GM21515 (cell line): Measurements from ENCODE around the gene KRT35.

Experiments used
- ATAC-seq: cut with Tn5 transposase; IDR thresholded peaks from one replicate; pipeline ENCODE4 v1.9.1; 2021; ENCODE audit not compliant: unreplicated experiment

KRT35 gene

DNA sequence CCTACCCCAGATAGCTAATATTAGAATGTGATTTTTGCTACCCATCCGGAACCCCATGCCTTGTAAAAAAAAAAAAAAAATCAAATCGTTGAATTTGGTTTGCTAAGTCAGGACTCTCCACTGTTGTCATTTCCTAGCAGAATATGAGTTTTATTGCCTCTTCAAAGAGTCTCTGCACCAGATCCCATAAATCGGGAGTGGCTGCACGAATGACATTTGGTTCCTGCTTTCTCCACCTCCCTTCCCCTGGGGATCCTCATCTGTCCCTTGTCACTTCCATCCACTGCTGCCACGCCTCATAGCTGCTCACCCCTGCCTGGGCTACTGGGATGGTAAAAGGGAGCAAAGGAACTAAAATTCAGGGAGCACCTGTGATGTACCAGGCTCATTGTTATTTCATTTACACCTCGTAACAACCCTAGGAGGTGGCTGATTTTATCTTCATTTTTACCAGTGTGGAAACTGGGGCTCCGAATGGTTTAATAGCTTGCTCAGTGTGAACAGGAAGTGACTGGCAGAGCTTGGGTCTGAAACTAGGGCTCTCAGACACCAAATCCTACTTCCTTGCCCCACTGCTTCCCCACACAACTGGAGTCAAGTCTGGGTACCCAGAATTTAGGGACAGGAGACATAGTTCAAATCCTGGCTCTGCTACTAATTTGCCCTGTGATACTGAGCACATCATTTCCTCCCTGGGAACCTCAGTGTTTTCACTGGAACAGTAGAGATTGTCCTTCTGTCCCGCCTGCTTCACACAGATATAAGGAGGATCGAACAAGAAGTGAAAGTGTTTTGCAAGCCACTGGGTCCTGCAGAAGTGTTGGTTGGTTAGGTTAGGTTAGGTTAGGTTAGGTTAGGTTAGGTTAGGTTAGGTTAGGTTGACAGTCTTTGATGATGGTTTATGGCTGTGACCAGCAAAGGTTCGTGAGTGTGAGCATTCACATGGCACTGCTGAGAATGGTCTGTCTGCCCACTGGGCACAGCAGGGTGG, 9.3 kb upstream of the KRT35 start:
- ATAC-seq = no peak

- no peak for ATAC-seq
These were observed 8.6 kb upstream of the KRT35 start, which contains the start of gene KRT36 for GRCh38 chr17:41489531-41489930. Gene KRT36, minus strand, starts transcription at chr17:41489910. Its CDS starts 46 bp downstream, at chr17:41489864.

- no peak for ATAC-seq
These were observed 6.0 kb upstream of the KRT35 start for GRCh38 chr17:41486809-41487530.

DNA sequence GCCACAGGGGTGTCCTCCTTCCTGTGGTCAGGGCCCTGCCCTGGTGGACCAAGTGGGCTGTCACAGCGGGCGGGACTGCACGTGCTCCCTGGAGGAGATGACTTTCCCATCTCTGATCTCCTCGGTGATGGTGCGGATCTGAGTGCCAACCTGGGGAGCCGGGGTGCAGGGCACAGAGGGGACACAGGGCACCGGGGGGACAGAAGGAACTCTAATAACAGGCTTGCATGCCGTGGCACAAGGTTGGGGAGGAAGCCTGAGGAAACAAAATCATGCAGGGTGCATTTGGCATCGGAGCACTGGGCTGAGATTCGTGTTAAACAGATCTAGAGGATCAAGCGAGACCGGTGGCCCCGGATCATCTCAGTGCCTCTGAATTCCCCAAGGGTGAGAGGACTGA, 5.4 kb upstream of the KRT35 start:
- no peak for ATAC-seq

GRCh38 chr17:41484920-41485904, 4.3 kb upstream of the KRT35 start:
- ATAC-seq = no peak

DNA sequence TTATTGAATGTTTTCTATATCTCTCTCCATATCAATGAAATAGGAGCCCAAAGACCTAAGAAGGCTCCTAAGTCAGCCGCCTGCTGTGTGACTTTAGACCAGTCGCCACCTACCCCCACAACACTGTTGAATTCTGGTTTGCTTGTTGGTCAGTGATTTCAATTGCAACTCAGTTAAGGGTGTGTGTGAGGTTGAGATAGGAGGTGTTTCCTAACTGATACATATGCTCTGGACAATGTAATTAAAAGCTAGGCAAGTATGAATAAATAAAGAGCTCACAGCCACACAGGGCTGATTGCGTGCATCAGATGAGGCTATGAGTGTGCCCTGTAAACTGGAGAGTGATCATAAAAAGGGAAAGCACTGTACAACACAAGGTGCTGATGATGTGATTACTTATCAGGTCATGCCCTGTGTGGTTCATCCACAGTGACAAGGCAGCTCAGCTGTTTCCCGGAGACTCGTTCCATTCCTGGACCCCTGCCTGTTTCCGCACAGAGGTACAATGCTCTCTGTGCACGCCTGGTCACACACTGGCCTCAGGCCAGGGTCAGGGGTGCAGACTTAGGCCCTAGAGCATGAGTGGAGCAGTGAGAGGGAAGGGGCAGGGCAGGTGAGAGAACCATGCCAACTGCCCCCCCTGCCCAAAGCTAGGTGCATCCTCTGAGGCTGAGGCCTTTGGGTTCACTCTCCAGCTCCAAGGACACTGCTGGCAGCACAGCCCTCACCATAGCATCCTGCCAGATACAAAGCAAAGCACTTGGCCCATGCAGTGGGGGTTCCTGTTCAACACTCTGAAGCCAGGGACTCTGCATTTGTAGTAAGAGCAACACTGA, 3.3 kb upstream of the KRT35 start:
- ATAC-seq = no peak

DNA sequence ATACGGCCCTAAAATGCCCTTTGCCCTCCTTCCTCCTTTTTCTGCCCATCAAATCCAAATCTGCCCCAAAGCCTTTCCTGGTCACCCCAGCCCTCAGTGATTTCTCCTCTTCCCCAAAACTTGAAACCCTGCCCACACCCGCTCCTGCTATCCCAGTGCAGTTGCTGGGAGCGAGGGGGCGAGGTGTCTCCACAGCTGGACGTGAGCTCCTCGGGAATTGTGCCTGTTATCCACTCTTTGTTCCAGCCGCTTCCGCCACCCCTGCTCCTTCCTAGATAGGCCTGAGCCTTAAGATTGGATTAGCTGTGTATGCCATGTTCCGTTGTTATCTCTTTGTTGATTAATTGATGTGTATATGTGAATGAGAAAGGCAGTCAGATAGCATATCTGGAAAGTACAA, 2.6 kb upstream of the KRT35 start:
- no peak for ATAC-seq

GRCh38 chr17:41480581-41480980, 370 bp downstream of the KRT35 start:
- ATAC-seq = no peak

GRCh38 chr17:41480136-41480535, 815 bp downstream of the KRT35 start:
- ATAC-seq = no peak

DNA sequence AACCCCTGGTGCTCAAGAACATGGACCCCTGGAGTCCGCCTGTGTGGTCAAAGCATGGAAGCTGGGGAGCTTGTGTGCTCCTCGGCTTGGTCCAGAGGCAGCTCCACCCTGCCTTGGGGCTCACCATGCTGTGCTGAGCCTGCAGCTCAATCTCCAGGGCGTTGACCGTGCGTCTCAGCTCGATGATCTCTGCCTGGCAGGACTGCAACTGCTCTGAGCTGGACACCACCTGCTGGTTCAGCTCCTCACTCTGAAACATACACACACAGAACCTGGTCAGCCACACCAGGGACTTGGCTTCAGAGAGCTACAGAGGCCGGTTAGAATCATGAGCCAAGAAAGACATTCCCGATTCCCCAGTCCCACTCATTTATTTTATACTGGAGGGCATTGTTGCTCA, 2.7 kb downstream of the KRT35 start:
- ATAC-seq = no peak

DNA sequence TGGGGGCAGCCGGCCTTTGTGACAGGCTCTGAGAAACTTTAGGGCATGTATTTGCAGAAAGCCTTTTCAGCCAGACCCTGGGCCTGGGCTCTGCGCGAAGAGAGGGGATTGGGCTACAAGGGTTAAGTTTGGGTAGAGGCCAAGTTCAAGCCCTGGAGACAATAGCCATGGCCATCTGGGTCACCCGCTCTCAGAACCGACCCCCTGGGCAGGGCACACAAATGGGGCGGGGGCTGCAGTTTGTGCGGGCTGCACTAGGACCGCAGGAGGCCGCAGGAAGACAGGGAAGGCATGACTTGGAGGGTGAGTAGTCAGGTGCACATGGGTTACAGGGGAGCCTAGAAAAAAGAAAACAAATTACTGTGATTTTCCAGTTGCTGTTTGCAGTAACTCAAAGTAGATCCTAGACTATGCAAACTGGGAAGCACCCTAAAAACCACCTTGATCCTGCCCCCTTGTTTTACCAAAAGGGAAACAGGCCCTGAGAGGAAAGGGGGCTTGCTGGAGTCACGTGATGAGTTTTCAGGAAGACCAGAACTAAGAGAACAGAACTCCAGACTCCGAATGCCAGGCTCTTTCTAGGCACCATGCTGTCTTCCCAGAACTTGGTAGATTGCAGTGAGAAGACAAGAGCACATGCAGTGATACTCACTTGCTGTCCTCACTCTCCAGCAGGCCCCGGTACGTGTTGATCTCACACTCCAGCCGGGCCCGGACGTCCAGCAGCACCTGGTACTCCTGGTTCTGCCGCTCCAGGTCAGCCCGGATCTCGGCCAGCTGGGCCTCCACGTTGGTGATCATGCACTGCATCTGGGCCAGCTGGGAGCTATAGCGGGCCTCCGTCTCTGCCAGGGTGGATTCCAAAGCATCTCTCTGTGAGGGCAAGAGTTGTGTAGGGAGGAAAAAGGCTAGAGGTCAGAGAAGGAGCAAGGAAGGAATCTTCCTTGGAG, 3.8 kb downstream of the KRT35 start:
- no peak for ATAC-seq

DNA sequence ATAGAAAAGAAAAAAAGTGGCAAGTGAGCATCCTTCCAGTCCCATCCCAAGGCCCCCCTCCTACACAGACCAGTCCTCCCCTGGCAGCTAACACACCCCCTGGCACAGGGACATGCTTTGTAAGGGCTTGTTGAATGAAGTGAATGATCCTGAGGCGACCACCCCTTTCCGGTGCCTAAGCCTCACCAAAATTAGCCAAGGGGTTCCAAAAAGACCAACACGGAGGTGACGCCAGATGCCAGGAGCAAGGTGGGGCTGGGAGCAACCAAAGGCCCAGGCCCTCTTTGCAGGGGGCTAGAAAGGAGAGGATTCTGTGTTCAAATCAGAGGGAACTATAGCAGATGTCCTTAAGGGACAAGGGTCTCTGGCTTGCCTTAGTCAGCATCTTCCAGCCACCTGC, 5.5 kb downstream of the KRT35 start:
- no peak for ATAC-seq

- no peak for ATAC-seq
These were observed 6.1 kb downstream of the KRT35 start for GRCh38 chr17:41474863-41475262.

GRCh38 chr17:41468346-41468745, 12.6 kb downstream of the KRT35 start:
- no peak for ATAC-seq

- no peak for ATAC-seq
These were observed 13.4 kb downstream of the KRT35 start for GRCh38 chr17:41467561-41467960.

GRCh38 chr17:41466988-41467387, 14.0 kb downstream of the KRT35 start, which contains the start of gene KRT32:
Gene KRT32, minus strand, starts transcription at chr17:41467386. Its CDS starts 61 bp downstream, at chr17:41467325.
- ATAC-seq = no peak

- ATAC-seq = no peak
These were observed 16.3 kb downstream of the KRT35 start for GRCh38 chr17:41464682-41465081.

DNA sequence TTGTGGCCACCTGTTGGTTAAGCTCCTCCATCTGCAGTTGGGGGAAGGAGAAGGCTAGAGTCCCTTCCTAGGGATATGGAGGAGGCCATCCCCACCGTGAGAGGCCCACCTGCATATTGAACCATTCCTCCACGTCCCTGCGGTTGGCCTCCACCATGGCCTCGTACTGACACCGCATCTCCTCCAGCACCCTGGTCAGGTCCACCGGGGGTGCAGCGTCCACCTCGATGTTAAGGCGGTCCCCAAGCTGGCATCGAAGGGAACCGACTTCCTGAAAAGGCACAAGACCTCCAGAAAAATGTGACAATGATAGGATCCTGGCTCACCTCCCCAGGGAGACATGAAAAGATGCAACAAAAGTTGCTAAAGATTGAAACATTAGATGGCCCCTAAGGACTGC, 16.8 kb downstream of the KRT35 start:
- no peak for ATAC-seq

DNA sequence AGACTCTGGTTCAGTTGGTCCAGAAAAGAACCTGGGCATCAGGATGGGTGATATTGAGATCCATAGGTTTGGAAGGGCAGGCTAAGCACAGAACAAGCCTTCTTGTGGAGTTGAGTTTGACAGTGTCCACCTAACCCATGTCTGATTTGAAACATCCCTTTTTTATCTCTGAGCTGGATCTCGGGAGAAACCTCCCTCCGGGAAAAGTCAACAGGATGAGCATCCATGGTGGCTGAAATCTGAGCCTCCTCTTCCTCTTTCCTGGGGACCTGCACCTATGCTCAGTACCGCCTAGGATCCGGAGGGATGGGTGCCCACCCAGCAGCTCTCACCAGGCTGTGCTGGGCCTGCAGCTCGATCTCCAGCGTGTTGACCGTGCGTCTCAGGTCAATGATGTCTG, 17.2 kb downstream of the KRT35 start:
- ATAC-seq = no peak
